ENCODE results near the gene ZSWIM7.
A peak's percentile ranks its signal among the peaks of the same experiment; 100 is the strongest.
"Not testable (repeated sequence)": the region's sequence is repeated elsewhere in the genome, so short reads cannot be mapped to it uniquely, and the experiment has no call there.

Gene ZSWIM7

GRCh38 chr17:15998031-15998562 is 1.4 kb downstream of the ZSWIM7 start:
- DNase-seq = no peak

- DNase-seq = no peak
Measured at GRCh38 chr17:15996322-15996721, 3.2 kb downstream of the ZSWIM7 start.

- no peak for DNase-seq
Measured at GRCh38 chr17:15981646-15982580, 17.6 kb downstream of the ZSWIM7 start.

- no peak for DNase-seq
Measured at GRCh38 chr17:15981208-15981607, 18.3 kb downstream of the ZSWIM7 start.

GRCh38 chr17:15979013-15979412 is 20.5 kb downstream of the ZSWIM7 start:
- DNase-seq = not testable (repeated sequence)

GRCh38 chr17:15978606-15979005 is 20.9 kb downstream of the ZSWIM7 start:
- no peak for DNase-seq

GRCh38 chr17:15977894-15978293 is 21.6 kb downstream of the ZSWIM7 start:
- DNase-seq = no peak

- no peak for DNase-seq
Measured at GRCh38 chr17:15973834-15974233, 25.7 kb downstream of the ZSWIM7 start.

- no peak for DNase-seq
Measured at GRCh38 chr17:15973016-15973415, 26.5 kb downstream of the ZSWIM7 start.

GRCh38 chr17:15972497-15972951 is 27.0 kb downstream of the ZSWIM7 start:
- no peak for DNase-seq

GRCh38 chr17:15971882-15972281 is 27.6 kb downstream of the ZSWIM7 start:
- no peak for DNase-seq

GRCh38 chr17:15971098-15971678 is 28.3 kb downstream of the ZSWIM7 start:
- no peak for DNase-seq

GRCh38 chr17:15970500-15970899 is 29.0 kb downstream of the ZSWIM7 start:
- DNase-seq = no peak

- DNase-seq = no peak
Measured at GRCh38 chr17:15969463-15969862, 30.0 kb downstream of the ZSWIM7 start.

- DNase-seq = no peak
Measured at GRCh38 chr17:15967706-15968399, 31.7 kb downstream of the ZSWIM7 start.

- no peak for DNase-seq
Measured at GRCh38 chr17:15966879-15967248, 32.6 kb downstream of the ZSWIM7 start.

GRCh38 chr17:15966183-15966878 is 33.2 kb downstream of the ZSWIM7 start:
- peak; percentile 41 for DNase-seq

GRCh38 chr17:15965528-15965927 is 34.0 kb downstream of the ZSWIM7 start:
- no peak for DNase-seq

- DNase-seq = no peak
Measured at GRCh38 chr17:15963670-15964110, 35.8 kb downstream of the ZSWIM7 start.

GRCh38 chr17:15958484-15958854 is 41.0 kb downstream of the ZSWIM7 start:
- DNase-seq = no peak

GRCh38 chr17:15957608-15958307 is 41.7 kb downstream of the ZSWIM7 start:
- DNase-seq = no peak

- no peak for DNase-seq
Measured at GRCh38 chr17:15957206-15957605, 42.3 kb downstream of the ZSWIM7 start.

All from NCI-H774 (cell line).